GM12872 (cell line): ENCODE data around the gene PTPRD.

Source experiments
- CTCF ChIP-seq: IDR thresholded peaks from 3 replicates; pipeline ENCODE4 v1.5.1; 2011; ENCODE audit warnings: low read depth, mild to moderate bottlenecking, low read length, moderate library complexity; ENCODE audit not compliant: insufficient read depth

Gene PTPRD

GRCh38 chr9:8860086-8860485 is 1752.7 kb downstream of the PTPRD start:
- TF ChIP-seq CTCF, result no peak

- no peak for TF ChIP-seq CTCF
Measured at GRCh38 chr9:8859416-8859815, 1753.4 kb downstream of the PTPRD start.

- no peak for TF ChIP-seq CTCF
Measured at GRCh38 chr9:8858596-8859161, 1754.1 kb downstream of the PTPRD start.

GRCh38 chr9:8857926-8858595 is 1754.7 kb downstream of the PTPRD start:
- no peak for TF ChIP-seq CTCF

GRCh38 chr9:8857068-8857925 is 1755.5 kb downstream of the PTPRD start:
- no peak for TF ChIP-seq CTCF

GRCh38 chr9:8856396-8857067 is 1756.3 kb downstream of the PTPRD start:
- no peak for TF ChIP-seq CTCF

- TF ChIP-seq CTCF, result no peak
Measured at GRCh38 chr9:8855046-8855445, 1757.8 kb downstream of the PTPRD start.
